ENCODE results near the gene UGDH. TPM values are rescaled to one million over a fixed set of nuclear protein-coding genes. Genes with fewer than 3 reads are reported as not detected.
A peak's percentile ranks its signal among the peaks of the same experiment; 100 is the strongest.
"Not testable (repeated sequence)": the region's sequence is repeated elsewhere in the genome, so short reads cannot be mapped to it uniquely, and the experiment has no call there.

The UGDH gene
- total RNA-seq, 2 donors from 2014 or later = 28.7 to 40.6 TPM

GRCh38 chr4:39532237-39532636 lies 5.0 kb upstream of the UGDH start:
- ATAC-seq; intact Hi-C loops (cut with DNase I); DNase-seq: not testable (repeated sequence)

- ATAC-seq = no peak
- intact Hi-C loops (cut with DNase I) = no loop called here
- DNase-seq = no peak
Observed at GRCh38 chr4:39530682-39531081, 3.4 kb upstream of the UGDH start.

- DNase-seq = no peak
- ATAC-seq = no peak
- intact Hi-C loops (cut with DNase I) = loop anchor here in 1 of 2 donors (5.0 kb wide), 1 partner anchor 448 kb away; the partner anchor contains the start of gene PDS5A
Observed at GRCh38 chr4:39529534-39529933, 2.3 kb upstream of the UGDH start.

- intact Hi-C loops (cut with DNase I) = loop anchor here in 1 of 2 donors (5.0 kb wide), 1 partner anchor 449 kb away; the partner anchor contains the start of gene PDS5A
- peak; percentile 39 to 78 for ATAC-seq
- DNase-seq = peak; percentile 91
Observed at GRCh38 chr4:39528061-39528465, 824 bp upstream of the UGDH start.

GRCh38 chr4:39526765-39527295 lies 409 bp downstream of the UGDH start:
- ATAC-seq = no peak
- no peak for DNase-seq
- intact Hi-C loops (cut with DNase I) = loop anchor here in 1 of 2 donors (1.0 to 5.0 kb wide), 2 partner anchors 112 to 450 kb away; partner anchors contain the start of gene PDS5A

- no peak for DNase-seq
- no peak for ATAC-seq
- intact Hi-C loops (cut with DNase I) = loop anchor here in 1 of 2 donors (5.0 kb wide), 1 partner anchor 451 kb away; the partner anchor contains the start of gene PDS5A
Observed at GRCh38 chr4:39525822-39526690, 1.2 kb downstream of the UGDH start.

- intact Hi-C loops (cut with DNase I) = no loop called here
- ATAC-seq (no peak), DNase-seq (no peak)
Observed at GRCh38 chr4:39524161-39524957, 2.9 kb downstream of the UGDH start.

GRCh38 chr4:39522068-39522467 lies 5.2 kb downstream of the UGDH start:
- no peak for DNase-seq
- ATAC-seq = no peak
- intact Hi-C loops (cut with DNase I) = no loop called here

GRCh38 chr4:39521253-39521919 lies 5.9 kb downstream of the UGDH start:
- DNase-seq (no peak), ATAC-seq (no peak)
- intact Hi-C loops (cut with DNase I) = no loop called here

GRCh38 chr4:39518484-39518883 lies 8.8 kb downstream of the UGDH start:
- ATAC-seq (no peak), DNase-seq (no peak)
- intact Hi-C loops (cut with DNase I) = no loop called here

GRCh38 chr4:39516407-39516966 lies 10.8 kb downstream of the UGDH start:
- ATAC-seq (no peak), DNase-seq (no peak)
- intact Hi-C loops (cut with DNase I) = no loop called here

GRCh38 chr4:39515669-39516401 lies 11.4 kb downstream of the UGDH start:
- intact Hi-C loops (cut with DNase I); DNase-seq; ATAC-seq: not testable (repeated sequence)

GRCh38 chr4:39514888-39515401 lies 12.3 kb downstream of the UGDH start:
- intact Hi-C loops (cut with DNase I) = no loop called here
- ATAC-seq = no peak
- DNase-seq = no peak

- DNase-seq; ATAC-seq; intact Hi-C loops (cut with DNase I): not testable (repeated sequence)
Observed at GRCh38 chr4:39514266-39514665, 13.0 kb downstream of the UGDH start.

- DNase-seq (no peak), ATAC-seq (no peak)
- intact Hi-C loops (cut with DNase I) = no loop called here
Observed at GRCh38 chr4:39510348-39510929, 16.8 kb downstream of the UGDH start.

- ATAC-seq = no peak
- intact Hi-C loops (cut with DNase I) = no loop called here
Observed at GRCh38 chr4:39505581-39505980, 21.7 kb downstream of the UGDH start.

GRCh38 chr4:39504538-39504937 lies 22.7 kb downstream of the UGDH start:
- intact Hi-C loops (cut with DNase I) = no loop called here
- no peak for ATAC-seq
- DNase-seq = no peak

More at GRCh38 chr4:39505581-39505980, 21.7 kb downstream of the UGDH start:
- no peak for DNase-seq
